ENCODE data around the gene ANKRD37. TPM values are rescaled to one million over a fixed set of nuclear protein-coding genes. Genes with fewer than 3 reads are reported as not detected.

Gene ANKRD37
- 10 to 100 TPM; 12.7 to 23.7 TPM for total RNA-seq
- polyA plus RNA-seq (ENCODE audit: insufficient read depth, low read depth, low replicate concordance): 19.6 TPM
- long read RNA-seq, donor 1, transcript ANKRD37-201 (5 exons, 1,141 nt): major isoform, 7 of 8 reads
- long read RNA-seq, donor 1, partial matches to known transcripts: 0 of 8 reads
- long read RNA-seq, donor 1, other reads (novel, unspliced or antisense): 0 of 8 reads
- long read RNA-seq, donor 2, partial matches to known transcripts: 0 of 4 reads
- long read RNA-seq, donor 2, other reads (novel, unspliced or antisense): 0 of 4 reads

GRCh38 chr4:185396724-185397385 is at the start of gene ANKRD37:
TSS of gene ANKRD37 (plus strand) at chr4:185396841. CDS start at chr4:185396924, 83 bp downstream.
- no peaks in the 10 kb centered on the region for H3K27me3 ChIP-seq
- intact Hi-C loops (cut with DNase I; ENCODE audit: low total_unique reads): loop anchor here (5.0 kb wide), 1 partner anchor 190 kb away; the partner anchor contains the start of gene SNX25
- H3K36me3 ChIP-seq (ENCODE audit: low read depth, missing control alignments): no peaks in the 10 kb centered on the region
- no peaks in the 10 kb centered on the region for H3K9me3 ChIP-seq
- WGBS, 2 donors: 3 to 7% methylated on average over 8 to 26 of the region's 38 CpGs
- H3K4me3 ChIP-seq: peak within 1 kb of the TSS; percentile 65 to 80
- peak within 1 kb of the TSS; percentile 97 for H3K27ac ChIP-seq
- DNase-seq: no peak
- no peaks in the 10 kb centered on the region for H3K4me1 ChIP-seq
- TF ChIP-seq, protein P1, sequence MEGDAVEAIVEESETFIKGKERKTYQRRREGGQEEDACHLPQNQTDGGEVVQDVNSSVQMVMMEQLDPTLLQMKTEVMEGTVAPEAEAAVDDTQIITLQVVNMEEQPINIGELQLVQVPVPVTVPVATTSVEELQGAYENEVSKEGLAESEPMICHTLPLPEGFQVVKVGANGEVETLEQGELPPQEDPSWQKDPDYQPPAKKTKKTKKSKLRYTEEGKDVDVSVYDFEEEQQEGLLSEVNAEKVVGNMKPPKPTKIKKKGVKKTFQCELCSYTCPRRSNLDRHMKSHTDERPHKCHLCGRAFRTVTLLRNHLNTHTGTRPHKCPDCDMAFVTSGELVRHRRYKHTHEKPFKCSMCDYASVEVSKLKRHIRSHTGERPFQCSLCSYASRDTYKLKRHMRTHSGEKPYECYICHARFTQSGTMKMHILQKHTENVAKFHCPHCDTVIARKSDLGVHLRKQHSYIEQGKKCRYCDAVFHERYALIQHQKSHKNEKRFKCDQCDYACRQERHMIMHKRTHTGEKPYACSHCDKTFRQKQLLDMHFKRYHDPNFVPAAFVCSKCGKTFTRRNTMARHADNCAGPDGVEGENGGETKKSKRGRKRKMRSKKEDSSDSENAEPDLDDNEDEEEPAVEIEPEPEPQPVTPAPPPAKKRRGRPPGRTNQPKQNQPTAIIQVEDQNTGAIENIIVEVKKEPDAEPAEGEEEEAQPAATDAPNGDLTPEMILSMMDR (IDR thresholded peaks at IDR 0.05): no peak
- no peak for TF ChIP-seq POLR2A (IDR thresholded peaks at IDR 0.05)

DNA sequence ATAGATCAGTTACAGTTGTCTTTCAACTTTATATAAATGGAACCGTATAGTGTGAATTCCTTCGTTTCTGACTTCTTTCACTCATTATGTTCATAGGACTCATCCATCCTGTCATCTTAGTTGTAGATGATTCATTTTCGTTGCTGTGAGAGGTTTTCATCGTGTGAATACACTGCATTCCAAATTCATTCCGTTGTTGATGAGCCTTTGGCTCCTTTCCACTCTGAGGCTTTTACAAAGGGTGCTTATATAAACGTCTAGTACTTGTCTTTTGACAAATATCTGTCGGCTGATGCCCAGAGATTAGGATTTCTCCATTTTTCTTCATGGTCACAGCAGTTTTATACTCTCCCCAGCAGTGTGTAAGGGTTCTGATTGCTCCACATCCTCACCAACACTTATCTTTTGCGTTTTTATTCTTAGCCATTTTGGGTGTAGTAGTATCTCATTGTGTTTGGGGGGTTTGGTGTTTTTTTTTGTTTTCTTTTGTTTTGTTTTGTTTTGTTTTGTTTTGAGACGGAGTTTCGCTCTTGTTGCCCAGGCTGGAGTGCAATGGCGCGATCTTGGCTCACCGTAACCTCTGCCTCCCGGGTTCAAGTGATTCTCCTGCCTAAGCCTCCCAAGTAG is 49.6 kb upstream of the ANKRD37 start:
- TF ChIP-seq, protein P1 (IDR thresholded peaks at IDR 0.05): no peak
- no peak for TF ChIP-seq POLR2A (IDR thresholded peaks at IDR 0.05)
- H3K36me3 ChIP-seq (ENCODE audit: low read depth, missing control alignments): no peaks in the 10 kb centered on the region
- H3K9me3 ChIP-seq: no peaks in the 10 kb centered on the region
- H3K4me3 ChIP-seq: no peak overlapping the region
- WGBS, 2 donors: 88 to 89% methylated on average over 14 of the region's 14 CpGs
- peaks cover 7% of the 10 kb centered on the region for H3K4me1 ChIP-seq
- no peak for DNase-seq
- no peaks in the 10 kb centered on the region for H3K27me3 ChIP-seq
- intact Hi-C loops (cut with DNase I; ENCODE audit: low total_unique reads): no loop called here
- no peak overlapping the region for H3K27ac ChIP-seq

- Histone ChIP-seq H3K27me3 (no peaks in the 10 kb centered on the region), H3K4me1 (no peaks in the 10 kb centered on the region), H3K36me3 (ENCODE audit: low read depth, missing control alignments) (no peaks in the 10 kb centered on the region), H3K9me3 (no peaks in the 10 kb centered on the region), H3K4me3 (no peak overlapping the region), H3K27ac (no peak overlapping the region)
- intact Hi-C loops (cut with DNase I; ENCODE audit: low total_unique reads): no loop called here
- 85% methylated on average over 13 of the region's 13 CpGs for WGBS, 2 donors
- TF ChIP-seq, protein P1 (IDR thresholded peaks at IDR 0.05): no peak
- TF ChIP-seq POLR2A (IDR thresholded peaks at IDR 0.05): no peak
- DNase-seq: no peak
Measured at GRCh38 chr4:185351691-185352090, 45.0 kb upstream of the ANKRD37 start.

DNA sequence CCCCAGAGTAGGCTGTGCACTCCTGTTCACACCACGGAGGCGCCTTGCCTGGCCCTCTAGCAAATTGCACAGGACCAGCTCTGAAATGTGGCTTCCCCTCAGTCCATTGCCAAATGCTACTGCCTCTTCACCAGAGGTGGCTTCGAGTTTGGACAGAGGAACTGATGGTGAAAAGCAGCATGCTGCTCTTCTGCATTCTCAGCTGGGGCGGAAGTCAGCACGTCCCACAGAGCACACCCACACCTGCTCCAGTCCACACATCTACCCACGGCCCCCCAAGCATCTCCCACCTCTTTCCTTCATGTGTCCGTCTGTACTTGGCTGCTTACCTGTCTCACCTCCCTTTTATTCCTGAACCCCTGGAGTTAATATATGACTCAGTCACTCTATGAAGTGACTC is 44.4 kb upstream of the ANKRD37 start:
- no peaks in the 10 kb centered on the region for H3K36me3 ChIP-seq (ENCODE audit: low read depth, missing control alignments)
- H3K4me3 ChIP-seq: no peak overlapping the region
- no peak overlapping the region for H3K27ac ChIP-seq
- TF ChIP-seq, protein P1 (IDR thresholded peaks at IDR 0.05): no peak
- no peak for TF ChIP-seq POLR2A (IDR thresholded peaks at IDR 0.05)
- no peaks in the 10 kb centered on the region for H3K9me3 ChIP-seq
- no peak for DNase-seq
- no peaks in the 10 kb centered on the region for H3K4me1 ChIP-seq
- intact Hi-C loops (cut with DNase I; ENCODE audit: low total_unique reads): no loop called here
- H3K27me3 ChIP-seq: no peaks in the 10 kb centered on the region
- WGBS, 2 donors: 92 to 95% methylated on average over 7 of the region's 7 CpGs
